ENCODE results near the gene PDGFA. TPM values are rescaled to one million over a fixed set of nuclear protein-coding genes. Genes with fewer than 3 reads are reported as not detected.

Gene PDGFA
- total RNA-seq, 4 donors from 2014 or later, result 7.0 to 23.7 (median 8.8) TPM

GRCh38 chr7:539731-540411 lies 20.2 kb upstream of the PDGFA start:
- ATAC-seq (ENCODE audit: low FRiP score), result no peak
- DNase-seq (ENCODE audit: low spot score), result no peak
- TF ChIP-seq, protein P1, sequence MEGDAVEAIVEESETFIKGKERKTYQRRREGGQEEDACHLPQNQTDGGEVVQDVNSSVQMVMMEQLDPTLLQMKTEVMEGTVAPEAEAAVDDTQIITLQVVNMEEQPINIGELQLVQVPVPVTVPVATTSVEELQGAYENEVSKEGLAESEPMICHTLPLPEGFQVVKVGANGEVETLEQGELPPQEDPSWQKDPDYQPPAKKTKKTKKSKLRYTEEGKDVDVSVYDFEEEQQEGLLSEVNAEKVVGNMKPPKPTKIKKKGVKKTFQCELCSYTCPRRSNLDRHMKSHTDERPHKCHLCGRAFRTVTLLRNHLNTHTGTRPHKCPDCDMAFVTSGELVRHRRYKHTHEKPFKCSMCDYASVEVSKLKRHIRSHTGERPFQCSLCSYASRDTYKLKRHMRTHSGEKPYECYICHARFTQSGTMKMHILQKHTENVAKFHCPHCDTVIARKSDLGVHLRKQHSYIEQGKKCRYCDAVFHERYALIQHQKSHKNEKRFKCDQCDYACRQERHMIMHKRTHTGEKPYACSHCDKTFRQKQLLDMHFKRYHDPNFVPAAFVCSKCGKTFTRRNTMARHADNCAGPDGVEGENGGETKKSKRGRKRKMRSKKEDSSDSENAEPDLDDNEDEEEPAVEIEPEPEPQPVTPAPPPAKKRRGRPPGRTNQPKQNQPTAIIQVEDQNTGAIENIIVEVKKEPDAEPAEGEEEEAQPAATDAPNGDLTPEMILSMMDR (IDR thresholded peaks at IDR 0.05), result no peak

- ATAC-seq (ENCODE audit: low FRiP score) (no peak), DNase-seq (ENCODE audit: low spot score) (no peak)
- TF ChIP-seq, protein P1 (IDR thresholded peaks at IDR 0.05), result no peak
Measured at GRCh38 chr7:538764-539685, 19.4 kb upstream of the PDGFA start.

GRCh38 chr7:537911-538634 lies 18.4 kb upstream of the PDGFA start:
- no peak for DNase-seq (ENCODE audit: low spot score)
- ATAC-seq (ENCODE audit: low FRiP score), result peak; percentile 58
- TF ChIP-seq, protein P1 (IDR thresholded peaks at IDR 0.05), result no peak

GRCh38 chr7:536231-536630 lies 16.6 kb upstream of the PDGFA start:
- DNase-seq (ENCODE audit: low spot score), result no peak
- ATAC-seq (ENCODE audit: low FRiP score), result no peak
- TF ChIP-seq, protein P1 (IDR thresholded peaks at IDR 0.05), result no peak

GRCh38 chr7:534959-535358 lies 15.3 kb upstream of the PDGFA start:
- TF ChIP-seq, protein P1 (IDR thresholded peaks at IDR 0.05), result no peak
- DNase-seq (ENCODE audit: low spot score), result no peak

DNA sequence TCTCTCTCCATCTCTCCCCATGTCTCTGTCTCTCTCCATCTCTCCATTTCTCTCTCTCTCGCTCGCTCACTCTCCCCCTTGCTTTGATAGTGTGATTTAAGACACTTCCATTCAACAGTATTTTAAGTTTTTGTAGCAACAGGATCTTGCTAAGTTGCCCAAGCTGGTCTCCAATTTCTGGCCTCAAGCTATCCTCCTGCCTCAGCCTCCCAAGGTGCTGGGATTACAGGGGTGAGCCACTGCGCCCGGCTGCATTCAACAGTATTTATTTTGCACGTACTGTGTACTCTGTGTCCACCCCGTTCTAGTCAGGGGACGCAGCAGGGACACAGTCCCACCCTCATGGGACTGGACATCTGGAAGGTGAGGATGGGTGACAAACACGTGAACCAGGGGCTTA lies 14.4 kb upstream of the PDGFA start:
- DNase-seq (ENCODE audit: low spot score), result no peak
- TF ChIP-seq, protein P1 (IDR thresholded peaks at IDR 0.05), result no peak
- ATAC-seq (ENCODE audit: low FRiP score), result no peak

More at GRCh38 chr7:534959-535358, 15.3 kb upstream of the PDGFA start:
- ATAC-seq (ENCODE audit: low FRiP score), result no peak
